ENCODE results near the gene ADGRB3.

DNA sequence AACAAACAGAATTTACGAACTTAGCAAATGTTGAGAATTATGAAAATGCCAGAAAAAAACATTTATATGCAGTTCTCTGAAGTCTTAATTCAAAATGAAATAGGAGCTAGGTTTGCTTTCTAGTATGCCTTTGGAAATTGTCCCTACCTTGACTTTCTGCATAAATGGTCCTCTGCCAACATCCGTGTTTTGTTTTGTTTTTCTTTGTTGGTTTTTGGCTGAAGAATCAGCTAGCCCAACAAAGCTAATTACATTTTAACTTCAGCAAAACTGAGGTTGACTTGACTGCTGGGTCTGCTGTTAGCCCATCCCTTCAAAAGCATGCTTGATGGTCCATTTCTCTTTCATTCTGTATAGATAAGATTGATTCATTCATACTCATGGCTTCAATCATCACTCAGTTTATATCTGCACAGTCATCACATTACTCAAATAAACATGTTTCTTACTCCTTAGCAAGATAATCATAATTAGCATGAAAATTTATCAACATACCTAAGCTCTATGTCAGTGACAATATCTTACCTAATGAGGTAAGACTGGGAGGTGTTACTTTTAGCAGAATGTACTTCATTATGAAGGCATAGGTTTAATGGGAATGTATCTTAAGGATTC is 76.4 kb downstream of the ADGRB3 start:
- no peak for TF ChIP-seq CTCF (IDR thresholded peaks at IDR 0.05)
- TF ChIP-seq POLR2A (IDR thresholded peaks at IDR 0.05): no peak
- no peak for TF ChIP-seq EP300 (IDR thresholded peaks at IDR 0.05)

Measured in sigmoid colon (tissue), 4 donors.